ENCODE measurements around the gene PDF.

The PDF gene

GRCh38 chr16:69322343-69322742 lies 8.0 kb downstream of the PDF start:
- Histone ChIP-seq H3K4me1 (ENCODE audit: control insufficient read depth, insufficient read depth, low read length) (peaks cover 10% of the 10 kb centered on the region), H3K36me3 (ENCODE audit: insufficient read depth, low read length) (peaks cover 85% of the 10 kb centered on the region), H3K9ac (ENCODE audit: low read depth, low read length) (no peak overlapping the region), H3K9me3 (replicated peaks; ENCODE audit: low read length) (no peaks in the 10 kb centered on the region), H3K4me2 (ENCODE audit: low read length) (no peak overlapping the region), H3K27me3 (ENCODE audit: control insufficient read depth, insufficient read depth, low read length) (no peaks in the 10 kb centered on the region), H3K4me3 (ENCODE audit: low read length) (no peak overlapping the region)

- Histone ChIP-seq H3K4me2 (ENCODE audit: low read length) (no peak overlapping the region), H3K36me3 (ENCODE audit: insufficient read depth, low read length) (peaks cover 86% of the 10 kb centered on the region), H3K27me3 (ENCODE audit: control insufficient read depth, insufficient read depth, low read length) (no peaks in the 10 kb centered on the region), H3K4me3 (ENCODE audit: low read length) (no peak overlapping the region), H3K9ac (ENCODE audit: low read depth, low read length) (no peak overlapping the region), H3K4me1 (ENCODE audit: control insufficient read depth, insufficient read depth, low read length) (peaks cover 3% of the 10 kb centered on the region), H3K9me3 (replicated peaks; ENCODE audit: low read length) (no peaks in the 10 kb centered on the region)
Measured at GRCh38 chr16:69321080-69321479, 9.3 kb downstream of the PDF start.

DNA sequence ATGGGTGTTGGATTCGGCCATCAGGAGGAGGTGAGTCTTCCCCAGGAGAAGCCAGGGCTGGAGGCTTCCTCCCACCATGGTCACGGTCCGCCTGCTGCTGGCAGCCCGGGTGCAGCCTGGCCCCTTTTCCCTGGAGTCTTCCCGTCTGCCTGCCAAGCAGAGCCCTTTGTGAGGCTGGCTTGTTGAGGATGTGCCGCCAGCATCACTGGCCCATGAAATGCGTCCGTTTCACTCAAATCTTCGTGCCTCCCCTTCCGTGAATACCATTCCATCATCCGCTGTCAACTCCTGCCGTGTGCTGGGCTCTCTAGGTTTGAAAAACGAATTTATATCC lies 9.7 kb downstream of the PDF start:
- H3K27me3 ChIP-seq (ENCODE audit: control insufficient read depth, insufficient read depth, low read length), result no peaks in the 10 kb centered on the region
- peaks cover 86% of the 10 kb centered on the region for H3K36me3 ChIP-seq (ENCODE audit: insufficient read depth, low read length)
- no peak overlapping the region for H3K4me3 ChIP-seq (ENCODE audit: low read length)
- H3K9me3 ChIP-seq (replicated peaks; ENCODE audit: low read length), result no peaks in the 10 kb centered on the region
- H3K4me2 ChIP-seq (ENCODE audit: low read length), result no peak overlapping the region
- no peaks in the 10 kb centered on the region for H3K4me1 ChIP-seq (ENCODE audit: control insufficient read depth, insufficient read depth, low read length)
- no peak overlapping the region for H3K9ac ChIP-seq (ENCODE audit: low read depth, low read length)

- H3K9ac ChIP-seq (ENCODE audit: low read depth, low read length), result no peak overlapping the region
Measured at GRCh38 chr16:69319826-69320739, 10.3 kb downstream of the PDF start.

DNA sequence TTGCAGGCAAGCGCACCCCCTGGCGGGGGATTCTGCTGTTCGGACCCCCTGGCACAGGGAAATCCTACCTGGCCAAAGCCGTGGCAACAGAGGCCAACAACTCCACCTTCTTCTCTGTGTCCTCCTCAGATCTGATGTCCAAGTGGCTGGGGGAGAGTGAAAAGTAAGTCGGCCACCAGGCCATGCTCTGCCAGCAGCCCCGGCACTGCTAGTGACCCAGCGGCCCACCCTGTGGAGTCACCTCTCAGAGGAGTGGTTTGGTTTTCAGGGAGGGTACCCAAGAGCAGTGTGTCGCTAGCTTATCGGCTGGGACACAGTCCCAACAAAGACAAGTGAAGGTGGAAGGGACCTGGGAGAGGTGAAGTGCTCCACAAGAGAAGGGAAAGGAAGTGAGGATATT lies 11.0 kb downstream of the PDF start:
- peaks cover 88% of the 10 kb centered on the region for H3K36me3 ChIP-seq (ENCODE audit: insufficient read depth, low read length)
- no peak overlapping the region for H3K9ac ChIP-seq (ENCODE audit: low read depth, low read length)
- no peaks in the 10 kb centered on the region for H3K4me1 ChIP-seq (ENCODE audit: control insufficient read depth, insufficient read depth, low read length)
- H3K9me3 ChIP-seq (replicated peaks; ENCODE audit: low read length), result no peaks in the 10 kb centered on the region
- H3K27me3 ChIP-seq (ENCODE audit: control insufficient read depth, insufficient read depth, low read length), result no peaks in the 10 kb centered on the region
- H3K4me3 ChIP-seq (ENCODE audit: low read length), result no peak overlapping the region
- no peak overlapping the region for H3K4me2 ChIP-seq (ENCODE audit: low read length)

More at GRCh38 chr16:69319826-69320739, 10.3 kb downstream of the PDF start:
- no peaks in the 10 kb centered on the region for H3K4me1 ChIP-seq (ENCODE audit: control insufficient read depth, insufficient read depth, low read length)
- H3K9me3 ChIP-seq (replicated peaks; ENCODE audit: low read length), result no peaks in the 10 kb centered on the region
- no peak overlapping the region for H3K4me3 ChIP-seq (ENCODE audit: low read length)
- no peak overlapping the region for H3K4me2 ChIP-seq (ENCODE audit: low read length)
- H3K36me3 ChIP-seq (ENCODE audit: insufficient read depth, low read length), result peaks cover 88% of the 10 kb centered on the region
- H3K27me3 ChIP-seq (ENCODE audit: control insufficient read depth, insufficient read depth, low read length), result no peaks in the 10 kb centered on the region

GRCh38 chr16:69318911-69319289 lies 11.5 kb downstream of the PDF start:
- H3K9me3 ChIP-seq (replicated peaks; ENCODE audit: low read length), result no peaks in the 10 kb centered on the region
- no peak overlapping the region for H3K4me3 ChIP-seq (ENCODE audit: low read length)
- no peak overlapping the region for H3K4me2 ChIP-seq (ENCODE audit: low read length)
- no peaks in the 10 kb centered on the region for H3K27me3 ChIP-seq (ENCODE audit: control insufficient read depth, insufficient read depth, low read length)
- H3K4me1 ChIP-seq (ENCODE audit: control insufficient read depth, insufficient read depth, low read length), result no peaks in the 10 kb centered on the region
- H3K9ac ChIP-seq (ENCODE audit: low read depth, low read length), result no peak overlapping the region
- H3K36me3 ChIP-seq (ENCODE audit: insufficient read depth, low read length), result peaks cover 86% of the 10 kb centered on the region

- H3K4me2 ChIP-seq (ENCODE audit: low read length), result no peak overlapping the region
- no peak overlapping the region for H3K9ac ChIP-seq (ENCODE audit: low read depth, low read length)
- H3K9me3 ChIP-seq (replicated peaks; ENCODE audit: low read length), result no peaks in the 10 kb centered on the region
- no peaks in the 10 kb centered on the region for H3K4me1 ChIP-seq (ENCODE audit: control insufficient read depth, insufficient read depth, low read length)
- H3K4me3 ChIP-seq (ENCODE audit: low read length), result no peak overlapping the region
- no peaks in the 10 kb centered on the region for H3K27me3 ChIP-seq (ENCODE audit: control insufficient read depth, insufficient read depth, low read length)
- H3K36me3 ChIP-seq (ENCODE audit: insufficient read depth, low read length), result peaks cover 83% of the 10 kb centered on the region
Measured at GRCh38 chr16:69318177-69318910, 12.0 kb downstream of the PDF start.

- H3K4me1 ChIP-seq (ENCODE audit: control insufficient read depth, insufficient read depth, low read length), result peaks cover 3% of the 10 kb centered on the region
- H3K9ac ChIP-seq (ENCODE audit: low read depth, low read length), result no peak overlapping the region
- H3K36me3 ChIP-seq (ENCODE audit: insufficient read depth, low read length), result peaks cover 67% of the 10 kb centered on the region
- no peaks in the 10 kb centered on the region for H3K27me3 ChIP-seq (ENCODE audit: control insufficient read depth, insufficient read depth, low read length)
- no peak overlapping the region for H3K4me2 ChIP-seq (ENCODE audit: low read length)
- no peaks in the 10 kb centered on the region for H3K9me3 ChIP-seq (replicated peaks; ENCODE audit: low read length)
- H3K4me3 ChIP-seq (ENCODE audit: low read length), result no peak overlapping the region
Measured at GRCh38 chr16:69316595-69317034, 13.8 kb downstream of the PDF start.

DNA sequence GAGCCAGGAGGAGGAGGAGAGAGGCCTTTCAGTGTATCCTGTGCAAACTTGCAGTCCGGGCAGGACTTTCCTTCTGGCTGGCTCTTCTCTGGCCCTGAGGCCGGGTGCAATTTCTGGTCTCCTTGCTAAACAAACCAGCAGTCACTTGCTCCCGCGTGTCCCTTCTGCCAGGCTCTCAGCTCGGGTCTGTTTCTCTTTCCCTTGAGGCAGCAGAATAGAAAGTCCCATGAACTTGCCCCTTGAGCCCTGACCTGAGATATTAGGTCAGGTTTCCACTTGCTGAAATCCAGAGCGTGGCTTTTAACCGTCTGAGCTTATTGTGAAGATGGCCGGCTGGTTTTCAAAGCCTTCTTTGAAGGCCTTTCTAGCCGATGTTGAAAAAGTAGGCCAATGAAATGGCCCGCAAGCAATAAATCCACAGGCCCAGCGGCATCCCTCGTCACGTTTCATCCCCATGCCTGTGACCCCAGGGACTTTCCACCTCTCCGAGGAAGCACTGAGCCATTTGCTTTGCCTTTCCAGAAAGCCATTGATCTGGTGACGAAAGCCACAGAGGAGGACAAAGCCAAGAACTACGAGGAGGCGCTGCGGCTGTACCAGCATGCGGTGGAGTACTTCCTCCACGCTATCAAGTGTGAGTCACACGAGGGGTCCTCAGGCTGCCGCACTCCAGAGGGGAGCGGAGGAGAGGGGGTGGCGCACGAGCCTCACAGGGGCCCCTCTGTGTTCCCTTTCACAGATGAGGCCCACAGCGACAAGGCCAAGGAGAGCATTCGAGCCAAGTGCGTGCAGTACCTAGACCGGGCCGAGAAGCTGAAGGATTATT lies 14.7 kb downstream of the PDF start:
- Histone ChIP-seq H3K4me1 (ENCODE audit: control insufficient read depth, insufficient read depth, low read length) (peaks cover 4% of the 10 kb centered on the region), H3K9ac (ENCODE audit: low read depth, low read length) (no peak overlapping the region), H3K9me3 (replicated peaks; ENCODE audit: low read length) (no peaks in the 10 kb centered on the region), H3K4me2 (ENCODE audit: low read length) (no peak overlapping the region), H3K4me3 (ENCODE audit: low read length) (no peak overlapping the region), H3K36me3 (ENCODE audit: insufficient read depth, low read length) (peaks cover 58% of the 10 kb centered on the region), H3K27me3 (ENCODE audit: control insufficient read depth, insufficient read depth, low read length) (no peaks in the 10 kb centered on the region)

DNA sequence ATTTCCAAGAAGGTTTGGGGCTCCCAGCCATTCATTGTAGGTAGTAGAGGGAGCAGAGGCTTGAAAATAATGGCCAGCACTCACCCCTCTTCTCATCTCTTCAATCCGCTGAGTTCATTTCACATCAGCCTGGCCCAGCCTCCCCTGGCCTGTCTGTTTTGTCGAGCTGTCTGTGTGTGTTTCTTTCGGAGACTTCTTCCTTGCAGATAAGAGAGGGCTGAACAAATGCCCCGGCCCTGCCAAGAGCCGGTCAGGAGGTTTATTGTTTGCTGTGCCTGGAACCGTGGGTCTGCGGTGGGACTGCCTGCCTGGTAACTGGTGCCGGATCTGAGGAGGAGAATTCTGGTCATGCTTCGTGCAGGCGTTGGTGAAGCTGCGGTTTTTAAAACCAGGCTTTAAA lies 15.9 kb downstream of the PDF start:
- Histone ChIP-seq H3K36me3 (ENCODE audit: insufficient read depth, low read length) (peaks cover 46% of the 10 kb centered on the region), H3K9me3 (replicated peaks; ENCODE audit: low read length) (no peaks in the 10 kb centered on the region), H3K4me2 (ENCODE audit: low read length) (no peak overlapping the region), H3K4me1 (ENCODE audit: control insufficient read depth, insufficient read depth, low read length) (peaks cover 8% of the 10 kb centered on the region), H3K9ac (ENCODE audit: low read depth, low read length) (no peak overlapping the region), H3K4me3 (ENCODE audit: low read length) (no peak overlapping the region), H3K27me3 (ENCODE audit: control insufficient read depth, insufficient read depth, low read length) (no peaks in the 10 kb centered on the region)

GRCh38 chr16:69313469-69313868 lies 16.9 kb downstream of the PDF start:
- peaks cover 8% of the 10 kb centered on the region for H3K4me1 ChIP-seq (ENCODE audit: control insufficient read depth, insufficient read depth, low read length)
- H3K9ac ChIP-seq (ENCODE audit: low read depth, low read length), result no peak overlapping the region
- H3K9me3 ChIP-seq (replicated peaks; ENCODE audit: low read length), result no peaks in the 10 kb centered on the region
- H3K36me3 ChIP-seq (ENCODE audit: insufficient read depth, low read length), result peaks cover 36% of the 10 kb centered on the region
- H3K27me3 ChIP-seq (ENCODE audit: control insufficient read depth, insufficient read depth, low read length), result no peaks in the 10 kb centered on the region
- no peak overlapping the region for H3K4me2 ChIP-seq (ENCODE audit: low read length)
- H3K4me3 ChIP-seq (ENCODE audit: low read length), result no peak overlapping the region
